ENCODE data around the gene FOXD3.
"Not testable (repeated sequence)": the region's sequence is repeated elsewhere in the genome, so short reads cannot be mapped to it uniquely, and the experiment has no call there.

FOXD3 gene

GRCh38 chr1:63321066-63321784, 1.1 kb upstream of the FOXD3 start:
- no peak for DNase-seq

DNA sequence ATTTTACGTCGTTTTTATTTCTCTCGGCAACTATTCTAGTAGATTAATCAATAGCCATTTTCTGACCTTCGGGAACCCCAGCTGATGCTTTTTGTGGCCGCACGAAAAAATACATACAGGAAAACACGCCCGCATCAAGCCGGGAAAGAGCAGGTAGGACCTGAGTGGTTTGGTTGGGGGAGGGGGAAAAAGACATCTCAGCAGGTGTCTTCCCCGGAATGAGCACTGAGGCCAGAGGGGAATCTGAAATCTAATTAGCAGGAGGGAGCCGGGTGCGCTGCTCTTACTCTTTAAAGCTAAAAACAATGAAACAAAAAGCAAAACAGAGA, 618 bp upstream of the FOXD3 start:
- DNase-seq: no peak

DNA sequence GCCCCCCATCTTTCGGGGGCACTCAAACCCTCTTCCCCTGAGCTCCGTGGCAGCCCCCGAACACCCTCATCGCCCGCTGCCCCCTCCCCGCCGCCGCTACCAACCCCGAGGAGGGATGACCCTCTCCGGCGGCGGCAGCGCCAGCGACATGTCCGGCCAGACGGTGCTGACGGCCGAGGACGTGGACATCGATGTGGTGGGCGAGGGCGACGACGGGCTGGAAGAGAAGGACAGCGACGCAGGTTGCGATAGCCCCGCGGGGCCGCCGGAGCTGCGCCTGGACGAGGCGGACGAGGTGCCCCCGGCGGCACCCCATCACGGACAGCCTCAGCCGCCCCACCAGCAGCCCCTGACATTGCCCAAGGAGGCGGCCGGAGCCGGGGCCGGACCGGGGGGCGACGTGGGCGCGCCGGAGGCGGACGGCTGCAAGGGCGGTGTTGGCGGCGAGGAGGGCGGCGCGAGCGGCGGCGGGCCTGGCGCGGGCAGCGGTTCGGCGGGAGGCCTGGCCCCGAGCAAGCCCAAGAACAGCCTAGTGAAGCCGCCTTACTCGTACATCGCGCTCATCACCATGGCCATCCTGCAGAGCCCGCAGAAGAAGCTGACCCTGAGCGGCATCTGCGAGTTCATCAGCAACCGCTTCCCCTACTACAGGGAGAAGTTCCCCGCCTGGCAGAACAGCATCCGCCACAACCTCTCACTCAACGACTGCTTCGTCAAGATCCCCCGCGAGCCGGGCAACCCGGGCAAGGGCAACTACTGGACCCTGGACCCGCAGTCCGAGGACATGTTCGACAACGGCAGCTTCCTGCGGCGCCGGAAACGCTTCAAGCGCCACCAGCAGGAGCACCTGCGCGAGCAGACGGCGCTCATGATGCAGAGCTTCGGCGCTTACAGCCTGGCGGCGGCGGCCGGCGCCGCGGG, 837 bp downstream of the FOXD3 start:
- peak; percentile 76 for DNase-seq

- no peak for DNase-seq
These were observed 1.8 kb downstream of the FOXD3 start for GRCh38 chr1:63323865-63324778.

DNA sequence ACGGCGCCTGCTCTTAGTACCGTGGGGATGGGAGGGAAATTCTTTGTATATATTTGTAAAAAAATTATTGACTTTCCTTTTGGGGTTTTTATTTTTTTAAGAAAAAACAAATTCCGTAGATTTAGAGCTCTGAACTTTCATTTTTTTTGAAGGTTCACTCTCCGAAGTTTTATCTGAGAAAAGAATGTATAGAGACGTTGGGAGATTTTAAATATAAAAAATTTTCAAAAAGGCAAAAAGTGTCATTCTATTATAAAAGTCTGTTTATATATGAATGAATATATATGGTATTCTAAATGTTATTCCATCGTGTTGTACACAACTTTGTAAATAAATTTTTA, 2.4 kb downstream of the FOXD3 start:
- DNase-seq: no peak

- DNase-seq: no peak
These were observed 3.1 kb downstream of the FOXD3 start for GRCh38 chr1:63325279-63325985.

DNA sequence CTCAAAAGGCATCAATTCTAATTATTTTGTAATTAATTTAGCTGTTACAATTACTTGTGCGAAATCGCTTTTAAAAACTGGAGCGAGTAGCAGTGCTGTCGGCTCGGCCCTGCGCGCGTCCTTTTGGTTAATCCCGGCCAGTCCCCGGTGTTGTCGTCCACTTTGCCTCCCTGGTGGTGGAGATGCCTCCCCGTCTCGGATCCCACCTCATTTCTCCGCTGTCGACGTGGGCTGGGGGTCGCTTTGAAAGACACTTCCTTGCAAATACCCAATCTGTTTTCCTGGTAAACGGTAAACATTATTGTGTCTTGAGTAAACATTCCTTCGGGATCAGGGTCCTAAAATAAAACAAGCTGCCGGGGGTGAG, 3.7 kb downstream of the FOXD3 start:
- no peak for DNase-seq

DNA sequence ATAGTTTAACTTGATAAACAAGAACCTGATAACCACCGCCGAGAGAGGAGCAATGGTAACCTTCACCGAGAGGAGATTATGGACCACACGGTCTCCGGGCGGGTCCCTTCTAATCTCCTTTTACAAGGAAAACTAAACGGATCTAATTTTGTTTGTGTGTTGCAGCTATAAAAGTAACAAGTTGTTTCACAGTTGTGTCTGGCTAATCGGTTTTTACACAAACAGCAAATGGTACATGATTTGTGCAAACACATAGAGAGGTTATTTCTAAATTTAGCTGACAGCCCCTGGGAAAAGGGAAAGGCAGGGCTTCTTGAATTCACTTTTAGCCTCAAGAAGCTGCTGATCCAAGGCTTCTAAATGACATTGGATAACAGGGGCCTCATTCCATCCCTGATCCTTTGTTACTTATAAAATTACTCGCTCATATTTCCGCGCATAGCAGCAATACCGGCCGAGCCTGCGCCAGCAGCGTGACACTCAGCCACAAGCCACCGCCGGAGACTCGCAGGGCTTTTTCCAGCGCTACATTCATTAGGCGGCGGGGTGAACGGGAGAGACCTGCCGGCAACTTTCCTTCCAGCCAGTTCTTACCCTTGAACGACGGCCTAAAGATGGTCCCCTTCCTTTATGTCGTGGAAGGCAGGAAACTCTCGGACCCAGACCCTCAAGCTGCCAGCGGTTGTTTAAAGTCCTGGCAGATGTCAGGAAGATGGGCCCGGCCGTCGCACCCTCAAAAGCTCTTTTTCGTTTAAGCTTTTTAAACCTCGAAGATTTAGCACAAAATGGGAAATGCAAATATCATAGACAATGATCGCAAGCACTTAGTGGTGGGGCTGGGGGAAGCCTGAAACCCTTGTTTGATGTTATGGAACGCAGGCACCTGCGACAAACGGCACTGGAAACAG, 4.4 kb downstream of the FOXD3 start:
- no peak for DNase-seq

DNA sequence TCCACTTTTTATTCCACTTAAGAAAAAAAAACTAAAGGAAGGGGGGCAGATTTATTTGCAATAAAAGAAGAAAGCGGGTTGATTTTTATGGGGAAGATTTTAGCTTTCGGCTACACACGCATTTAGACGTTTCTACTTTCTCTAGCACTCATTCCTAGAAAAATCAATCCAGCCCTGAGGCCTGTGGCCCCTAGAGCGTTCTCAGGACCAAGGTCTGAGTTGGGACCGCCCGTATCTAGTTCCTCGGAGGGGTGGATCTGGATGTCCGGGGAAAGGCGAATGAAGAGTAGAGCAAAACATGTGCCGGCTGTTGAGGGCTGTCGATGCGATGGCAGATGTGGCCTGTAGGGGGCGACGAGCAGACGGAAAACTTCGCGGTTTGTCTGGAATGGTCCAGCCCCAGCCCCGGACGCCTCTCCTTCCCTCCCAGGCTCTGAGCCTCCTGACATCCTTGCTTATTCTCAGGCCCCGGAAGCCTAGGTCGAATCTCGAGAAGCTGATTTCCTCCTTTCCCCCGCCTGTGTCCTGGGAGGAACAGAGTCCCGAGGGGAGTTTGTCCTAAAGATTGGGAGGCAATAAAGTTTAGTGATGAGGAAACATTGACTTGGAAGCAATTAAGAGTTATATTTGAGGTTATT, 5.2 kb downstream of the FOXD3 start:
- DNase-seq: peak; percentile 77

DNA sequence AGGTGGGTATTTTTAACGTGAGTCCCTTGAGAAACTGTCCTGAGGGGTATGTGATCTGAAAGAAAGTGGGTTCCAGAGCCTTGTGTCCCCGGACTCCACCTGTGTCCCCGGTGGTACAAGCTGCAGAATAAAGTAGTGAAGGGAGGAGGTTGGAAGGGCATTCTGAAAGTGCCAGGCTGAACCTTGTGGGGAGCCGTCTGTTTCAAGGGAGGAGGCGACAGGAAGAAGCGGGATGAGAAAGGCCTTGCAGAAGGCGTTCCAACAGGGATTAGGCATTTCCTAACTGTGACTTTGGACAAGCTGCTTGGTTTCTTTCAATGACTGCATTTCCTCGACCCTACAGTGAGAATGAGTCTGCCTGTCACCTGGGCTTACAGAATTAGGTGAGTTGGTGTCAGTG, 5.8 kb downstream of the FOXD3 start:
- DNase-seq: no peak

DNA sequence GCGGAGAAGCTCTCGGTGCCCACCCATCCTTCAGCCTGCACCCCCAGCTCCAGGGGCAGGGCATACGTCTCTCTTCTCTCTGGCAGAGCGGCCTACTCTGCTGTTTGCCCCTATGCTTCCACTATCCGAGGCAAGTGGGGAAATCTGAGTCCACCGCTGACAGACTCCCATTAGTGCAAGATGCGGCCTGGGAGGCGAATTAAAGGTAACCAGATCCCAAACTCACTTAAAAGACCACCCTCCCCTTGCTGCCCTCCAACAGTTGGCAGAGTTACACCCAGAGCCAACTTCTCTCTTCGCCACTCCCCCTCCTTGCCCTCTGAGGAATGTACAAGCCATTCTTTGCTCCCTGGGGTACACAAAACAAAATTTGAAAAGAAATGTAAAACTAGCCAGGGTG, 6.4 kb downstream of the FOXD3 start:
- DNase-seq: no peak

DNA sequence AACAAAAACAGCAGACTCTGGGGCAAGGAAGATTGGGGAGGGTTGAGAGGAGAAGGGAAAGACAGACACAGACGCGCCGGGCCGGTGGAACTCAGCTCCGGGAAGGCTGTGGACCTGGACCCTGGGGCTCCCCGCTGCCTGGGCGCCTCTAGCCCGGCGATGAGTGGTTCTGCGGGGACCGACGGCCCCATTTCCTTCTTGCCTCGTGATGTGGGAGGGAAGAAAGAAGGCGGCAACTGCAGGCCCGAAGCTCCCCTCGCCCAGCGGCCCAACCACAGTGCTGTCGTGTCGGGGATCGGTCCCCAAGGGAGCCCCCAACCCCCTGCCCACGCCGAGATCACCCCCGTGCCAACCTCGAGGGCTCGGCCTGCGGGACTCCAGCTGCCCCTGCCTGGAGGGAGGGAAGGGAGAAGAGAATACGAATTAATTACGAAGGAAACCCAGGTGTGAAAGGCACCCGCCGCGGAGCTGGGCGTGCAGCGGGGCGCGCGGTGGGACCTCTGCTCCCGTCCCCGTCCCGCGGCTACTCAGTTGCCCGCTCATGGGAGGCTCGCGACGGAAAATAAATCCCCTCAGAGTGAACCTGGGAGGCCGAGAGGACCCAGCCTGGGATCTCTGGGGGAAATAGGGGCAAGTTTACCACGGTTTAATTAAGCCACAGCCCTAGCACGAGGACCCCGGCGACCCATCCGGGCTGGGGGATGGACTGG, 7.4 kb downstream of the FOXD3 start:
- peak; percentile 63 for DNase-seq

DNA sequence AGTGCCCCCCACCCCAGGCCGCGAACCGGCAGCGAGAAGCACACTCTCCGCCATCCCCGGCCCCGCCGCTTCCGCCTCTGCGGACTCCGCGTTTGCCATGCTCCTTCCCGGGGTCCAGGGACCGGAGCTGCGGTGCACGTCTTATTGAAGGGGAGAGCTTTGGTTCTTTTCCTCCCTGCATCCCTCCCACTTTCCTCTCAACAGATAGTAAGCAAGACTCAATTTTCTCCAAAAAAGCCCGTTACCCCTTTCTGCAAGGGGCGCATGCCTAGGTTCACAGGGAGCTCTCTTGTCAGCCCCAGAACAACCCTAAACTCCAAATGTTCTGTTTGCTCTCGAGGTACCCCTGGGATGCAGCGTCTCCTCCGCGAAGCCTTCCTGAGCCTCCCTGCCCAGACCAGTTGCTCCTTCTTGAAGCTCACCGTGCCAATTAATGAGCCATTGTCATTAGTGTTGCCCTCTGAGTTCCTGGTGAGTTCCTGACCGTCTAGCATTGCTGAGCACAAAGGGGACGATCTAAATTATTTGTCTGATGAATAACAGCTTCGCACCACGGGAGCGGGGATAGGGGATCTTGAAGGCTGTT, 8.1 kb downstream of the FOXD3 start:
- no peak for DNase-seq

- DNase-seq: no peak
These were observed 20.0 kb downstream of the FOXD3 start for GRCh38 chr1:63342402-63342801.

- no peak for DNase-seq
These were observed 21.6 kb downstream of the FOXD3 start for GRCh38 chr1:63343922-63344321.

DNA sequence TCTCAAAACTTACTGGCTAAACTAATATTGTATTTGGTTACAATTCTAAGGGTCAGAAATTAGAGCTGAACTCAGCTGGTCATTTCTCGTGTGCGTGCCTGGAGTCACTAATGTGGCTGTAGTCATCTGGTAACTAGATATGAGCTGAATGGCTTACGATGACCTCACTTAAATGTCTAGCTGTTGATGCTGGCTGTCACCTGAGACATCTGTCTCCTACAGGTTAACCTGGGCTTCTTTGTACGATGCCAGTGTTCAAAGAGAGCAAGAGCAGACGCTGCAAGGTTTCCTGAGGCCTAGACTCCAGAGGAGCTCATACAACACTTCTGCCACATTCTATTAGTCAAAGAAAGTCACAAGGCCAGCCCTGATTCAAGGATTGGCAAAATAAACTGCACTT, 28.0 kb downstream of the FOXD3 start:
- no peak for DNase-seq

DNA sequence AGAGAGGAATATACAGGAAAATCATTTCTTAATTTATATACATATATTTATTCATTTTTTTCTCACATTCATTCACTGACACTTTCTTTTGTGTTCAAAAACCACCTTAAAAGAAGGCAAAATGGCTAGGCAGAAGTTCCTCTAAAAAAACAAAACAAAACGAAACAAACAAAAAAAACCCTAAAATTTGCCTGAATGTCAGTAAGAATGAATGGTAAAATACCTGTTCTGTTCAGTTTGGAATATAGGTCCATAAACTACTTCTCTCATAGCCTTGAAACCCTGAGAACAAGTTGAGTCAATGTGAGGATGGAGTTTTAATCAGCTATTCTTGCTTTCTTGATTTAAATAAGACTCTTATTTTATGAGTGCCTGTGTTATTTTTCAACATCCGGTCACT, 30.4 kb downstream of the FOXD3 start:
- DNase-seq: no peak

GRCh38 chr1:63356234-63356633, 33.9 kb downstream of the FOXD3 start:
- not testable (repeated sequence) for DNase-seq

DNA sequence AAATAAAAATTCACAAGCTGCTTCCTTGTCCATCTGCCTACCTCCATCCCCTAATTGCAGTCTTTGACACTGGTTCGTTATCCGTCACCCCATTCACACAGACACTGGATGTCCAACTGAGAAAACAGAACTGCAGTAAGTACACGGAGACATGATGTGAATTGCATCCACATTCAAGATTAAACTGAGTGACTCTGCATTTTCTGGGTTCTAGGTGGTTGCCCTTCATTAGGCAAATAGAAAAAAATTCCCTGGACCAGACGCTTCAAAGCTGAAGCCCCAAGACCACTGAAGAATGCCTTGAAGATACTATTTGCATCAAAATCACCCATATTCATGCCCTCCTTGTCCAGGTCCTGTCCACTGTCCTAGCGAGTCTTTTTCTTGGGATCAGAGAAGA, 37.2 kb downstream of the FOXD3 start:
- no peak for DNase-seq

- DNase-seq: no peak
These were observed 39.7 kb downstream of the FOXD3 start for GRCh38 chr1:63362073-63362472.
